GM18498 (cell line): Measurements from ENCODE around the gene CLSTN2.

Source experiments
- ATAC-seq: cut with Tn5 transposase; IDR thresholded peaks from one replicate; pipeline ENCODE4 v1.9.1; 2021; ENCODE audit warnings: mild to moderate bottlenecking, moderate library complexity; ENCODE audit not compliant: unreplicated experiment

The CLSTN2 gene

DNA sequence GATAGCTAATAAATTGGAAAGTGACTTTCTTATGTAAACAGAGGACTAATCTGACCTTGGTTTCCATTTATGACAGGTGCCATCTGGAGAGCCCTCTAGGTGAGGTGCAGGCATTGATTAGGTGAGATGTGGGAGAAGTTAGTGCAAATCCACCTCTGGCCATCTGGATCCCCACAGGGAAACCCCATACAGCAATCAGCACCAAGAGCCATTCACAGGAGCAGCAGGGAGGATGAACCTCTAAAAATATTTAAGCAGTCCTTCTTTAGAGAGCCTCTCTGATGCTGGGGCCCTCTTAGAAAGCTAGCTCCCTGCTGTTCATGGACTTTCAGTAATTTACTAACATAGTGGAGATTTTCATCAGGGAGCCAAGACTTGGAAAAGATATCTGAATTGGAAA, 69.3 kb downstream of the CLSTN2 start:
- ATAC-seq: no peak

DNA sequence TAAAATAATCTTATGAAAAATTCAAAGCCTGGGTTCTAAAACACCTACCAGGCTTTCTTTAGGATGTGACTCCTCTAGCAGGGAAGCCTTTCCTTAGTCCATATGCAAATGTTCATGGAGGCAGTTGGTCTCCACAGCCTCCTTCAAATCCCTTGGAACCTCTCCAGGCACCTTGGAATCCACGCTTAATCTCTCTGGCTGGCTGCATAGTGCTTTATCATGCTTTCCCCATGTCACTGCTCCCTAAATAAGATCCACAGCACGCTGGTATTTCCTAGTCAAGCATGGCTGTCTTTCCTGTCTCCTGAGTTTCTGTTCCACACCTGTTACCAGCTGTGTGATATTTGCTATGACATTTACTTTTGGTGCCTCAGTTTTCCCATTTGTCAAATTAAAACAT, 71.3 kb downstream of the CLSTN2 start:
- no peak for ATAC-seq

DNA sequence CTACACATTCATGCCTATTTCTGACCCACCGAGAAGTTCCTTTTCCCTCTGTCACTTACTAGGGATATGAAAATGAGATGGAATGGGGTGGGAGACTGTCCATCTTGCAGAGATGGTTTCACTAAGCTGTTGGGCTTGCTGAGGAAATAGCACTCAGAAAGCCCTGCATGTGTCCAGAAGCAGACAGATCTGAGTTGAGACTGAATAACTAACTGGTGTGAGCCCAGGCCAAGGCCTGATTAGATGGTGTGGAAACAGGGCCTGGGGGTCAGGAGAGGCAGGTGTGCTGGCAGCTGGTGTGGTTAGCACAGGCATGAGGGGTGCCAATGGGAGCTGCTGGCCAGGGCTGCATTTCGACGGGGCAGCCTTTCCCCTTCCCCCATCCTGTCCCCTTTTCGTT, 72.1 kb downstream of the CLSTN2 start:
- ATAC-seq: no peak

DNA sequence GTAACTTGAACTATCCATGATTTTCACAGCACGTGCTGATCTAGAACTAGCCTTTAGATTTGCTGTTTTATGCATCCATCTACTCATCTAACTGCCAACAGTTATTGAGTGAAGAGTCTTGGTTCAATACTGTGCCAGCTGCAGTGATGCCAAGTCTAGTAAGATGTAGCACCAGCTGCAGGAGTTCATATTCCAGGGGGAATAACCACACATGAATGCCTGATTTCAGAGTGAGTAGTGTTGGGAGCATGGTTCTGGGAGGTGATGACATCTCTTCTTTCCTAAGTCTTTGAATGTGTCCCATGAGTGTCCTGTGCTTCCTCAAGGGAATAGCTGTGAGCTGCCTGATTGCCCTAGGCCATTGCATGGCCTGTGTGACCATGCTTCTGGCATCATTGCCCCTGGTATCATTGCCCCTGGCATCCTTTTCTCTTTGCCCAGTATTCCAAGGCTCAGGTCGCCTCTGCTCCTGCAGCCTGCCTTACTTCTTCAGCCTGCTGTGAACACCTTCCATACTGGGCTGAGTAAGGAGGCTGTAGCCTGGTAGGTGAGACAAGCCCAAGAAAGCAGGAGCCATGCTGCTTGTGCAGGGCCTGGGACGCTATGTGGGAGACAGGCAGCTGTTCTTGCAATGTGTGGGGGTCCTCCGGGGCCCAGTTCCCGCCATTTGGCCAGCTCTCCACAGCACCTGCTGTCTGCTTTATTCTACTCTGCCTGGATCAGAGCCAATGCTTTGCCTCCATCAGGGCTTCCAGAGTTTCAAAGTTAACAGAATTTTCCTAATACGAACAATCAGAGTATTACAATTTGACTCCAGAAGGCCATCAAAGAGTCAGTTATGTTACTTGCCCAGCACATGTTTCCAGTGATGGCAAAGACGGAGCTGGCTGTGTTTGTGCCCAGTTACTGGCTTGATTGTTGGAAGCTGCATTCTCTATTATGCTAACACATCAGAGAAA, 73.2 kb downstream of the CLSTN2 start:
- ATAC-seq: no peak

DNA sequence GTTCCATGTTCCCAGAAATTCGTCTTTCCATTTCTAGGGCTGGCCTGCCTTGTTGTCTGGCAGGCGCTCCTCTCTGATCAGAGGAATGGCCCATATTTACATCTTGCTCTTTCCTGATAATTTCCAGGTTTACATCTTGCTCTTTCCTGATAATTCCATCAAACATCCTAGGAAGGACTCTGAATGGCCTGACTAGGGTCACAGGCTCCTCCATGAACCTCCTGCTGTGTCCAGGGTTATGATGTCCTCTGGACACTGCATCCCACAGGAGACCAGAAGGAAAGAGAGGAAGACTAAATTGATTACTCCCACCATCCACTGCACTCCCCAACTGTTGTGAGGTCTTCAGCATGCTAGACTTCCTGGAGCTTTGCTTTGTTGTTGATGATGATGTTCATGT, 75.4 kb downstream of the CLSTN2 start:
- no peak for ATAC-seq

DNA sequence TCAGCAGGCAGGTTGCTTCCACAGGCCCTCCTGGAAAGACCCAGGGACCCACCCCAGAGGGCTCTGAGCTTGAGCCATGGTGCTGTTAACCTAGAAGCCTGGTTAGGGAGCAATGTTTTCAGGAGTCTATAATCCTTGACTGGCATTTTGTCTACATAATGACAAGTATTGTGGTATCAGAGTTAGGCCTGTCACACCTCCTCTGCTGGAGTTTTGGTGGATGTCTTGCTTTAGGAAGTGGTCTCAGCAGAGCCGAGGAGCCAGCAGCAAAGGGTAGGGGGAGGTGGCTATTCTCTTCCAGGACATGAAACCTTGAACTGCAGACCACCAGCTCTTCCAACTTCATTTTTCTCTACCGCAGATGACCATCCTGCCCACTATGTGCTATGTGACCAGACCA, 76.1 kb downstream of the CLSTN2 start:
- ATAC-seq: no peak

DNA sequence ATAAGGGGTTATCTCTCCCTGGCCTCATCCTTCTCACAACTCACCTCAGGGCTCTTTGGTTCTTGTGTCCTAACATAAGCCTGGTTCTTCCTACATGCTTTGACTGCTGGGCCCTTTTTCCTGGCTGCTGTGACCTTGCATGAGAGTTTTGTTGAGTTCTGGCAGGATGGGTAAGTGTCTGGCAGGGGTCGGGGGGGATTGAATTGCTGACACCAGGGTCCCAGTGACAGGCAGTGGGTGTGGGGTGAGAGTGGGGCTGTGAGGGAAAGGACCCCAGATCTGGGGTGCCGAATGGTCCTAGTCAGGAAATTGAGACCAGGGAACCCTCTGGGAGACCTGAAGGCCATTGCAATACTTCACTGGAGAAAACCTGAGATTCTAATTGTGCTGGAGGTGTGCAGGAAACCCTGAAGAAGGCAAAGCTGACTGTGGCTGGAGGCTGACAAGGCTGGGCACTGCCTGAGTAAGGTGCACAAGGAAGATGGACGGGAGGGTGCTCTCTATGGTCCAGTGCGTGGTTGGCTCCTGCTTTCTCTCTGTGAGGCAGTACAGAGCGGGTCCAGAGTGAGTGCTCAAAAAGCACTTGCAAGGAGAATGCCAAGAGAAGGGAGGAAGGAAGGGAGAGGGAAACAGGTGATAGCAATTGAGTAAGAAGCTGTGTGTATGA, 76.8 kb downstream of the CLSTN2 start:
- ATAC-seq: no peak

DNA sequence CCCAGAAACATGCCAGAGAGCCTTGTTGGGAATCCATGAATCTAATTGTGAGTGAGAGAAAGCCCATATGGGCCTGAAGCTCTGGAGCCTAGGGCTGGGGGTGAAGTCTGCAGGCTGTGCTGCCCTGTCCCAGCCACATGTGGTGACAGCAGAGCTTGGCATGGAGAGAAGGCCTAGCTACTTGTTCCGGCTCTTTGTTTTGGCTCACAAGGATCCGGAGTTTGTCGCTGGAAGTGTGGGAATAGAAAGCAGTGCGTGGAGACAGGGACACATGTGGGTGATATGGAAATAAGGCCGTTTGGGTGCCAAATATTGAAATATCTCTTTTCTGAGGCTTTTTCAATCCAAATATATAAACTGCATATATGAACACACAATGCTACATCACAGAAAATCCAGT, 78.2 kb downstream of the CLSTN2 start:
- no peak for ATAC-seq

DNA sequence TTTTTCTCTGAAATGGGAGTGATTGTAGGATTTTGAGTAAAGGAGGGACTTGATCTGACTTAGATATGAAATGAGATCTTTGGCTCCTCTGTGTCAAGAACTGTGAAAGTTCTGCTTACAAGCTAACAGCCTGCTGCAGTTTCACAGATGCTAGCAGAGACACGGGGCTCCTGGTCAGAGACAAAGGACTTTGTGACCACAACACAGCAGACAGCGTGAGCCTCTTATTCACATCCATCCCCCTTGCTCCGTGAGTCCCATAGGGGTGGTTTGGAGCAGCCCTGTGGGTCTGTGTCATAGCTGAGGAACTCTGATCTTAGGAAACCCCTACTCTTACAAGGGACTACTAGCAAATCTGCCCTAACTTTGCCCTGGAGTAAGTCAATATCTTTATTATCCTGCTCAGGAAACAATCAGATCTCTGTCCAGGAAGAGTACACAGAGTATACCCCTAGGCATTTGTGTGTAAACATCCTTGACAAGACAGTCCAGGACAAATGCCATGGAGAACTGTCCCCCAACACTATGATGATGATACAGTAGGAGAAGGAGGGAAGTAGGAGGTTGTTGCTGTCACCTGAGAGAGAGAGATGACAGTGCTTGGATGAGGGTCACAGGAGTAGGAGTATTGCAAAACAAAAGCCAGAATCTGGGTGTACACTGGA, 80.0 kb downstream of the CLSTN2 start:
- no peak for ATAC-seq

DNA sequence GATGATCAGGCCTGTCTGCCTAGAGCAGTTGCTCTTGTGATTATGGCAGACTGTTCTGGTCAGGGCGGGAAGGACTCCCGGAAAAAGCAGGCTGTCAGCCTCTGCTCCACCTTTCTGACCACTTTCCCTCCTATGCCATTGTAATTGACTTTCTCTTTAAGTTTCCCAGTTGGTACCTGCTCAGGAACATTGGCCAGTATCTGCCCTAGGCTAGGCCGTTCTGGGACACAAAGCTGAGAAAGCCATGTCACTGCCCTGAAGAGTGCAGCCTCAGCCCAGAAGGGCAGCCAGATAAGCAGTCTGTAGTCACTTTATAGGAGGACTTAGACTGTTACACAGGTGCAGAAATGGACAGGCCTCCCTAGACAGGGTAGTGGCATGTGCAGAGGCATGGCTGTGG, 80.8 kb downstream of the CLSTN2 start:
- no peak for ATAC-seq

DNA sequence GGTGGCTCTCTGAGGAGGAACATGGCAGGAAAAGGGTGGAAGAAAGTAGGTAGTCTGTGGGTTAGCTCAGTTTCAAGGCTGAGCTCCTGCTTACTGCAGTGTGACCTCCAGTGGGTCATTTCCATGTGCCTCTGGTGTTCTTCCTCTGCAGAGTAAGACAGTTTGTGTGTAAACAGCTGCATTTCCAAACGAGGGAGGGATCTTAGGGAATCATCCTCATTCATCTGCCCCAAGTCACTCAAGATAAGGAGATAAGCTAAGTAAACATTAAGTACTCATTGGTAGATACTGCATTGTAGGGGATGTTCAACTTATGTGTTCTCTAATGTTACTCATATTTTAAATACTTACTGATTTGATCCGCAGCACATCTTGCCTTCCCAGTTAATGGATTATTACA, 83.6 kb downstream of the CLSTN2 start:
- ATAC-seq: no peak

DNA sequence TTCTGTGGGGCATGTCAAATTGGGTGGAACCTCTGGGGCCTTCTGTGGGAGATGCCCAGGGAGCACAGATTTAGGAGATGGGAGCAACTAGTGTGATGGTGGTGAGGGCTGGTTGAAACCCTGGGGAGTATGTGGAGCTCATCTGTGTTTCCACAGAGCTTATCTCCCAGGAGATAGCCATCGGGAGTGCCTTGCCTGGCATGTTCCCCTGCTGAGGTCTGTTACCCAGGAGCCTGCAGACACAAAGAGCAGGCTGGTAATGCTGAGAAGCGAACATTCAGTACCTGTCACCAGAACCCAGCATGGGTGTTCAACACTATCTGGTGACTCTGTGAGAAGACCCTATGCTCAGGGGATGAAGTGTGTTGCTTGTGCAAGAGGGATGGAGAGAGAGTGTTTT, 85.0 kb downstream of the CLSTN2 start:
- no peak for ATAC-seq

DNA sequence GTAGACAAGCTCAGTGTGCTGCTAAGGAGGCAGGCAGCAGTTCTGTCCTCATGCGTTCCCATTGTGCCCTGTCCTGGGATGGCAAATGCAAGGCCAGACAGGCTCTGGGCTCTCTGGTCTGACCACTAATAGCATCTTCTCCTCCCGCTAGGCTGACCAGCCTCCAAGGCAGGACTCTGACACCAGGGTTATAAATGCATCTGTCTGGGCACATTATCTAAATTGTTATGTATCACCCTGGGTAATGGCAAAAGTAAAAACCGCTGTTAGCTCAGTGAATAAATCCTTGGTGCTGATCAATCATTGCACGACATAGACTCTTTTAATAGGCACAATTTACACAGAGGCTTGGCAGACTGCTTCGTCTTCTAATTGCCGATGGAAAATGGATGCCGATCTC, 85.6 kb downstream of the CLSTN2 start:
- no peak for ATAC-seq

DNA sequence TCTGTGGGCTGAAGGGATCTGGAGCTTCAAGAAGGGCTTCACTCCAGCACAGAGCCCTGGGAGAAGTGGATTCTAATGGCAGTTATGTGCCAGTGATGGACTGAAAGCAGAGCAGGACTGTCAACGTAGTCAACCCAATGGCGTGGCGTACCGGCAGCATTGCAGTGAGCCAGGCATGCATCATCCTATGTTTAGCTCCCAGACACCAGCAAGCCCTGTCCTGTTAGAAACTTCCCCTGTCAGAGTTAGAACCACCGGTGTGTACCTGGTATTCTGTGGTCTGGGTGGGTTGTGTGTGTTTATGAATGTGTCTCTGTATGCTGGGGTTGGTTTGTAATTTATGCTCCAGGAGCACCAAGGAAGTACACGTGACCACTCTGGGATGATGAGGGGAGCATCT, 86.3 kb downstream of the CLSTN2 start:
- ATAC-seq: no peak

DNA sequence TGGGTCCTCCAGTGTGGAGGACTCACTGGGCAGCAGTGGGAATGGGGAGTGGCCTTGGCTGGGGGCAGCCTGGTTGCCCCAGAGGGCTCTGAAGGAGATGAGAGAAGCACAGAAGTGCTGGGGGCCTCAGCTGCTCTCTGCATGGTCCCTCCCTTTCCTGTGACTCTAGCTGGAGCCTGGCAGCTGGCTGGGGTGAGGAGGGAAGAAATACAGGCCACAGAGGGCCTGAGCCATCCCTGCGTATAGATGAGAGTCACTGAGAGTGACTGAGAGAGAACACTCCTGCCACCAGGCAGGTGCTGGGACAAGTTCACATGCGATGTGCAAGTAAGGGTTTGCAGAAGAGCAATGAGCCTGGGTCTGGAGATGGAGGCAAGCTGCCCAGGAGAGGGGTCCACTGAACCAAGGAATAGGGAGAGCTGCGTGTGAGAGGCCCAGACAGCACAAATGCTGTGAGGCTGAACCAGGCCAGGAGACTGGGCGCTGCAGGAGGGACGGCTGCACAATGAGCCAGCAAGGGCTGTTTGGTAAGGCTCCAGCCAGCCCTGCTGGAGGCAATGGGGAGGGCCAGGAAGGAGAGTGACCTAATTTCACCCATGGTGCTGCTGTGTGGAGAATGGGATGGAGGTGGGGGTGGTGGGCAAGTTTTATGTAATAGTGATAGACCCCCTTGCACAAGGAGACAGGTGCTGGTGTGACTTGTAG, 87.2 kb downstream of the CLSTN2 start:
- no peak for ATAC-seq

DNA sequence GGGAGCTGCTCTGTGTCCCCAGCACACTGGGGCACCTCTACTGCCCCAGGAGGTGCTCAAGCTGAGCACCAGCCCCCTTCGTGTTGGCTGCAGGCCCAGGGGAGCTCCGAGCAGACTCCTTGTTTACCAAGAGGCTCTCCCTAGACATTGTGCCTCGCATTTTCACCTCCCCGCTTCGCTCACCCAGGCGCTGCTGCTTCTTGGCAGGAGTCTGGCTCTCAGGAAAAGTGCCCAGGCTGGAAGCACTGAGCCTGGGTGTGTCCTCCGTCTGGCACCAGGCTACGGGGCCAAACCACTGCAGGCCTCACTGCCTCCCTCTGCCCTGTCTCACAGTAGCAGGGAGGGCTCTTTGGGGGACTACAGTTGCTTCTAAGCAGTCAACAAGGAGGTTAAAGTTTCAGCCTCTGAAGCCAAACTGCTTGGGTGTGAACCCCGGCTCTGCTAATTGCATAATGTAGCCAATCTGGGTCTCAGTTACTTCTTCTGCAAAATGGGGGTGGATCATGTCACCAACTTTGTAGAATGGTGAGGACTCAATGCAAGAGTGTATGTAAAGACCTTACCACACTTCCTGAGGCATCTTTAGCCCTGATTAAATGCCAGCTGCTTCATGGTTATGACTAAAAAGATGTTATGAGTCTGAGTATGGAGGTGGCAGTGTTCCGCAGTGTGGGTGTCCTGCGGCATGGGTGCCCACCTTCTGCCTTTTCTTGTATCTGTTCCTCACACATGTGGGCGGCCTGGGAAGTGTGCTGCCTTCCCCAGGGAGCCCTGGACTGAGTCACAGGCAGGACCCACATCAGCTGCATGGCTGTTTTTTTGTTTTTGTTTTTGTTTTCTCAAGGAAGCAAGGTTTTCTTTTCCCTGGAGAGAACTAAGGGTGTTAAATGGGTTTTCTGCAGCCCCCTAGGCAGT, 88.9 kb downstream of the CLSTN2 start:
- no peak for ATAC-seq

DNA sequence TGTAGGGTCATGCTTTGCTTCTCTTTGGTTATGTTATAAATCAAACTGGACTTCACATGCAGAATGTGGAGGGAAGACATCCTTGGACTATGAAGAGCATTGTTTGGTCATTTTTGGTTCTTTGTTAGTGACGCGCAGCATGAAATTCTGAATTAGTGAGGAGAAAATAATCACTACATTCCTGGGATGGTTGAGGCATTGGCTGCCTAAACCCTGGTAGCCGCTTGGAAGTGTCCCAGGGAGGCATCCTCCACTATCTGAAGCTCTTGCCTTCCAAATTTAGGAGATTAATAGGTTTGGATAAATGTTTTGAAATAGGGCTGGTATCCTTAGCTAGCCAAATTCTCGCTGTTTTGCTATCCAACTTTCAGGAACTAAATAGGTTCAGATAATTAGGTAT, 96.2 kb downstream of the CLSTN2 start:
- no peak for ATAC-seq

DNA sequence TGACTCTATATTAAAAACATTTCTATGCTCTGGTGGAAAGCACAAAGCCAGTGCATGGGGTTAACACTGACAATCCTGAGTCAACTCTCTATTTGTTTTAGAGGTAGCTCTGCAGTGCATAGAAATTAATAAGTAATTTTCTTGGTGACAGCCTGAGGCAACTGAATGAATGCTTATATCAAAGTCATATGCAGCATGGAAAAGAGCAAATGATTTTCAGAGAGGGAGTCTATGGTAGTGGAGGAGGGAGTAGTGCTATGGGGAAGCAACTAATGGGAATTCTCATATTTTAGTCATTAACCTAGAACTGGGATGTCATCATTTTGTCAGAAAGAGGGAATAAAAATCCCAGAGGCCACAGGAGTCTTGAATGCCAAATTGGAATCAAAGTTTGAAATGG, 99.1 kb downstream of the CLSTN2 start:
- no peak for ATAC-seq

DNA sequence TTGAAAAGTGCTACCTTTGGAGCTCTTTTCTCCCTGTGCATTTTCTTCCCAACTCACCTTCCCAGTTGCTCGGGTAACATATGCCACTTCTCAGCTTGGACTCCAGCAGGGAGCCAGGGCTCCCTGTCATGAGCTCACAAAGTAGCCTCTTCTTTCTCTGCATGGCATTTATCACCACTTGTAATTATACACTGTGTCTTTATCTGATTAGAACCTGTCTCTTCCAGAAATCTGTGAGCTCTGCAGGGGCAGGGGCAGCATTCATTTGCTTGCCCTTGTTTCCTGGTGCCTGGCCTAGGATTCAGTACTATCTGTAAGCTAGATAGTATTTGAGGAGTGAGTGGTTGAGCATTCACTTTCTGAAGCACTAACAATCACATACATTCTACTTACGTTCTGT, 100.9 kb downstream of the CLSTN2 start:
- no peak for ATAC-seq

DNA sequence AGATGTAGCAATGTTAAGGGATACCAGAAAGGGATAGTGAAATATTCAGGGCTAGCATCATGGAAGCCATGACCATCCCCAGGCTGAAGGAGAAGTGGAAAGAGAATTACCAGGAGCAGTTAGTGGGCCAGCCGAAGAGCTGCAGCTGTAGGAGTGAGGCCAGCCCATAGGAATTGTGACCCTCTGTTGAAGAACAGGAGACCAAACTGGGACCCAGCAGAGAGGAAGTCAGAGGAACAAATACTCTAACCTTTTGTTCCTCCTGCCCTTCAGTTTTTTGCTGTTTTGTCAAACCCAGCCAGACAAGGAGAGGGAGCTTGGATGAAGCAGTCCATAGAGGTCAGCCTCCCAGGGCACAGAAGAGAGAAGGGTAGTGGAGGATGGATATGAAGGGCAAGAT, 115.4 kb downstream of the CLSTN2 start:
- ATAC-seq: no peak
